ENCODE measurements around the gene KISS1R.

KISS1R gene

DNA sequence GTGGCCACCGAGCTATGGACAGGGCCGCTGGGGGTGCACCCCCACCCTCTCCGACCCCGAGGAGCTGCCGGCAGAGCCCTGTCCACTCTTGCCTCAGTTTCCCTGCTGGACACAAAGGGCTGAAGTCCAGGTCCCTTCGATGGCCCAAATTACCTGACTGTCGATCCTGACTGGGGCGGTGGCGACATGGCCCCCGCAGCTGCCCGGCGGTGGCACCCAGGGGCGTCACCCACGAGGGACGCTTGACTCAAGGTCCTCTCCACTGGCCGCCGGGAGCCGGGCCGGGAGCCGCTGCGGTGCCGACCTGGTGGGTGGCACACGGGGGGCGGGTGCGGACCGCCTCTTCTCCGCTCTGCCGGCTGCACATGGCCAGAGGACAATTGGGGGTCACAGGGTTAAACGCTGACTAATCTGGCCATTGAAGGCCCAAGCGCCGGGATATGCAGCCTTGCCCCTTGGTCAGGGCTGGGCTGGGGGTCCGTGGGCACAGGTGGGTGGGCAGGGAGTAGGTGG lies 25.1 kb downstream of the KISS1R start:
- no peak for DNase-seq (ENCODE audit: low read depth)
- no peak overlapping the region for H3K4me3 ChIP-seq (replicated peaks; ENCODE audit: low read depth, low read length)
- TF ChIP-seq, protein P1, sequence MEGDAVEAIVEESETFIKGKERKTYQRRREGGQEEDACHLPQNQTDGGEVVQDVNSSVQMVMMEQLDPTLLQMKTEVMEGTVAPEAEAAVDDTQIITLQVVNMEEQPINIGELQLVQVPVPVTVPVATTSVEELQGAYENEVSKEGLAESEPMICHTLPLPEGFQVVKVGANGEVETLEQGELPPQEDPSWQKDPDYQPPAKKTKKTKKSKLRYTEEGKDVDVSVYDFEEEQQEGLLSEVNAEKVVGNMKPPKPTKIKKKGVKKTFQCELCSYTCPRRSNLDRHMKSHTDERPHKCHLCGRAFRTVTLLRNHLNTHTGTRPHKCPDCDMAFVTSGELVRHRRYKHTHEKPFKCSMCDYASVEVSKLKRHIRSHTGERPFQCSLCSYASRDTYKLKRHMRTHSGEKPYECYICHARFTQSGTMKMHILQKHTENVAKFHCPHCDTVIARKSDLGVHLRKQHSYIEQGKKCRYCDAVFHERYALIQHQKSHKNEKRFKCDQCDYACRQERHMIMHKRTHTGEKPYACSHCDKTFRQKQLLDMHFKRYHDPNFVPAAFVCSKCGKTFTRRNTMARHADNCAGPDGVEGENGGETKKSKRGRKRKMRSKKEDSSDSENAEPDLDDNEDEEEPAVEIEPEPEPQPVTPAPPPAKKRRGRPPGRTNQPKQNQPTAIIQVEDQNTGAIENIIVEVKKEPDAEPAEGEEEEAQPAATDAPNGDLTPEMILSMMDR (IDR thresholded peaks at IDR 0.05; ENCODE audit: low read length, missing control alignments), result no peak

- no peak overlapping the region for H3K4me3 ChIP-seq (replicated peaks; ENCODE audit: low read depth, low read length)
- no peak for DNase-seq (ENCODE audit: low read depth)
- TF ChIP-seq, protein P1 (IDR thresholded peaks at IDR 0.05; ENCODE audit: low read length, missing control alignments), result no peak
These were observed 26.5 kb downstream of the KISS1R start for GRCh38 chr19:943551-944170.

DNA sequence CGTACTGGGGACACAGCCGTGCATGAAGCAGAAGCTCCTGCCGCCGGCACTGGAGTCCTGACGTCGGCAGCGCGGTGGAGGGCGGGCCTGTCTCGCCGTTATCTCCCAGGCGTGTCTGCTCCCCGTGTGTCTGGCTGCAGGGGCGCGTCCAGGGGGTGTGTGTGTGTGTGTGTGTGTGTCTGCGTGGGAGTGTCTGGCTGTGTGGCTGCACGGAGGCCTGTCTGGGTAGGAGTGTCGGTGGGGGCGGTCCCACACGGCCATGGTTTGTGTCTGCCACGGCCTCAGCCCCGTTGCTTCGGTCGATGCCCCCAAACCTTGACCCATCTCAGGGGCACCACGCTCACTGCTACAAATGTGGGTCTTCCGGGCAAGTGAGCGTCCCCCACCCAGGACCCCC lies 27.0 kb downstream of the KISS1R start:
- DNase-seq (ENCODE audit: low read depth), result peak; percentile 89
- TF ChIP-seq, protein P1 (IDR thresholded peaks at IDR 0.05; ENCODE audit: low read length, missing control alignments), result no peak

DNA sequence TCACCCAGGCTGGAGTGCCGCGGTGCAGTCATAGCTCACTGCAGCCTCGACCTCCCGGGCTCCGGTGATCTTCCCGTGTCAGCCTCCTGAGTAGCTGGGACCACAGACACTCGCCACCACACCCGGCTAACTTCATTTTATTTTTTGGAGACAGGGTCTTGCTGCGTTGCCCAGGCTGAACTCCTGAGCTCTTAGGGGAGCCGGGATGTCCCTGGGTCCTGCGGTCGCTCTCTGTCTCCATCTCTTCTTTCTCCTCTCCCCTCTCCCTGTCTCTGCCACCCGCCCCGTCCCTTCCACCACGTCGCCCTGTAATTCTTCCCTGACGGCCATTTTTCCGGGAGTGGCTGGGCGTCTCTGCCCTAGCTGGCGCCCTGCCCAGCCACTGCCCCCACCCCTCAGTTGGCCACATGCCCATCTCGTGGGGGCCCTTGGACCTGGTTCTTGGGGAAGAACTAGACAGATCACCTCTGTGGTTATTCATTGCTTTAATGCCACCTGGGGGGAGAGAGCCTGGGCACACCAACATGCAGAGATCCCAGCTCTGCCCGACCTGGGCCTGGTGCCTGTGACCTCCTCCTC lies 27.6 kb downstream of the KISS1R start:
- TF ChIP-seq, protein P1 (IDR thresholded peaks at IDR 0.05; ENCODE audit: low read length, missing control alignments), result no peak
- no peak for DNase-seq (ENCODE audit: low read depth)

More for the DNA sequence above, 27.0 kb downstream of the KISS1R start:
- no peak overlapping the region for H3K4me3 ChIP-seq (replicated peaks; ENCODE audit: low read depth, low read length)

DNA sequence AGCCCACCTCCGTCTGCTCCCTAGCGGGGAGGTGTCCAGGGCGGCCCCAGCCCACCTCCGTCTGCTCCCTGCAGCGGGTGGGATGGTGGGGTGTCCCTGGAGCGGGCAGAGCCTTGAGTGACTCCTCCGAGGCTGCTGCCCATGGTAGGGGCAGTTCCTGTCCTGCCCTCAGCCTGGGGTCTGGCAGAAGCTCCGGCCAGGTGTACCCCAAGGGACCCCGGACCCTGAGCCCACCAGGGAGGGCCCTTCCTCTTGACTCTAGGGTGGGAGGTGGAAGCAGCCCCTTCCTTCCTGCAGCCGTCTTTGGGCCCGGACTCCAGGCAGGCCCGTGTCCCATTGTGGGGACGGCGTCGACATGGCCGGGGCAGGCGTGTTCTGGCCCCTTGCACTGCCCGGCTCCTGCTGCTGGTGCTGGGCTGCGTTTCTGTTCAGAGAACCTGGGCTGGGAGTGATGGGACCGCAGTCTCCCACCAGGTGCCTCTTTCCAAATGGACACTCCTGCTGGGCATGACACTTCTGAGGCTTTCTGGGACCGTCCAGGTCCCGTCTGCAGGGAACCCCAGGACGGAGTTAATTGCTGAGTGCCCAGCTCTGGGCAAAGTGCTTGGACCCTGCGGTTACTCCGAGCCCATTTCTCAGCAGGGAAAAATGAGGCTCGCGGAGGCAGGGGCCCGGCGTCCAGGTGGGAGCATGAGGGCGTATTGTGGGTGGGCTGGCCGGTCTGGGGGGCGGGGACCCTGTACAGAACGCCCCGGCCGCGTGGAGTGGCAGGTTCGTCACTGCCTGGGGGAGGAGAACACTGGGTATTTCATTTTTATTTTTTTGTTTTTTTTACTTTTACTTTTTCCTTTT lies 28.5 kb downstream of the KISS1R start:
- TF ChIP-seq, protein P1 (IDR thresholded peaks at IDR 0.05; ENCODE audit: low read length, missing control alignments), result no peak
- DNase-seq (ENCODE audit: low read depth), result no peak
- H3K4me3 ChIP-seq (replicated peaks; ENCODE audit: low read depth, low read length), result no peak overlapping the region

More for the DNA sequence above, 27.6 kb downstream of the KISS1R start:
- no peak overlapping the region for H3K4me3 ChIP-seq (replicated peaks; ENCODE audit: low read depth, low read length)

GRCh38 chr19:947090-947706 lies 30.1 kb downstream of the KISS1R start:
- no peak overlapping the region for H3K4me3 ChIP-seq (replicated peaks; ENCODE audit: low read depth, low read length)
- TF ChIP-seq, protein P1 (IDR thresholded peaks at IDR 0.05; ENCODE audit: low read length, missing control alignments), result no peak
- DNase-seq (ENCODE audit: low read depth), result no peak

All from fibroblast of pulmonary artery (primary cell).